NCI-H2227 (cell line): ENCODE measurements around the gene FBXO21.
A peak's percentile ranks its signal among the peaks of the same experiment; 100 is the strongest.
"Not testable (repeated sequence)": the region's sequence is repeated elsewhere in the genome, so short reads cannot be mapped to it uniquely, and the experiment has no call there.

Experiments
- DNase-seq: peaks from one replicate; lab custom pipeline; 2025; ENCODE audit not compliant: unreplicated experiment; lab: John Stamatoyannopoulos, UW

Gene FBXO21

GRCh38 chr12:117190210-117190781 is at the start of gene FBXO21:
Gene FBXO21 (minus strand): TSS chr12:117190470. CDS start chr12:117190456, 14 bp downstream.
- DNase-seq: peak; percentile 97

DNA sequence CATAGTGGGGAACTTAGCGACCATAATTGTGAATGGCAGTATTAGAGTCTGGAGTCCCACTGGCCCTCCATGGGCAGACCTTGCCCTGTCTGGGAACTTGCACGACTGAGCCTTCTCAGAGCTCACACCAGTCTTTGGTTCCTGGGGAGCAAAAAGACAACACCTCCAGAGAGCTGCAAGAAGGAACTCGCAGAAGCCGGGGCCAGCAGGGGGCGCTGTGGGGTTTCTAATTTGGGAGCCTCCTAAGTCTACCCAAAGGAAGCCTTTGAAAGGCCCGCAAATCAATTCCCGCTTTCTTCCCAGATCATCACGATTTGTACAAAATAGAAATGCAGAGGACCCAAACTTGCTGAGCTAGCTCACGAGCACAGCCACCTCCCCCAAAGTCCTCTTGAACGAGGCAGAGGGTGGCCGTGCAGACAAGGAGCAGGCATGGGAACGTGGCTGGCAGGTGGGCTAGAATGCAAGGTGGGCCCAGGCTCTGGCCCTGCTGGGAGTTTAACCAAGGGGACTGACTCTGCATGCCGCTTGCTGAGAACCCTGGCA is 46.3 kb upstream of the FBXO21 start:
- DNase-seq: peak; percentile 84

GRCh38 chr12:117235261-117235660 is 45.0 kb upstream of the FBXO21 start:
- no peak for DNase-seq

GRCh38 chr12:117234441-117234840 is 44.2 kb upstream of the FBXO21 start:
- DNase-seq: no peak

DNA sequence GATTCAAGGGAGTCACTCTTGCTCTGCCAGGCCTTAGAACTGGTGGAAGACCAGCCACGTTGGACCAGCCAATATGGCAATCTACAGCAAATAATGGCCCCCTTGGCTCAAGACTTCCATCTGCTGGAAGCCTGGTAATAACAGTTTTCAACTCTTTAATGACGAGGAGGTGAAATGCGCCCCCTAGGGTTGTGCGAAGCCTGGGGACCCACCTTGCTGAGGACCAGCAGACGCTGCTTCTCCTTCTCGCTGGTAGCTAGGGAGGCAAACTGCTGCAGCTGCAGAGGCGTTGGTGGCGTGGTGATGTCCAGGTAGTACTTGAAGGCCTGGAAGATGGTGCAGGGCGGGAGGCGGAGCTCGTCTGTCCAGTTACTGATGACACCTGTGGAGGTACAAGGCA is 41.5 kb upstream of the FBXO21 start:
- peak; percentile 13 for DNase-seq

DNA sequence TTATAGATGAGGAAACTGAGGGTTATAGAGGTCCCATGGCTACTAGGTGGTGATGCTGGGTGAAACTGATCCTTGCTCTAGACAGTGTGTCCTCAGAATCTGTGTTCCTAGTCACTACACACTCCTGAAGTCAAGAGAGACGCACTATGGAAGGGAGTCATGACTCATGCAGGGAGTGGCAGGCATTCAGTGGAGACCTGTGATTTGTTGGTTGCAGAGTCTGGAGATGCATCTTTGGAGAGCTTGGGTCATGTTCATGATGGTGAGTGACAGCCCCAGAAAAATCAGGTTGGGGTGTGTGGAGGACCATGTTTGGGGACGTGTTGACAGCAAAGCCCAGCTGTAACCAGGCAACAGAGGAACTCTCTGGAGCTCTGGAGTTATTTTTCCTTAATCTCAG is 38.0 kb upstream of the FBXO21 start:
- DNase-seq: no peak

DNA sequence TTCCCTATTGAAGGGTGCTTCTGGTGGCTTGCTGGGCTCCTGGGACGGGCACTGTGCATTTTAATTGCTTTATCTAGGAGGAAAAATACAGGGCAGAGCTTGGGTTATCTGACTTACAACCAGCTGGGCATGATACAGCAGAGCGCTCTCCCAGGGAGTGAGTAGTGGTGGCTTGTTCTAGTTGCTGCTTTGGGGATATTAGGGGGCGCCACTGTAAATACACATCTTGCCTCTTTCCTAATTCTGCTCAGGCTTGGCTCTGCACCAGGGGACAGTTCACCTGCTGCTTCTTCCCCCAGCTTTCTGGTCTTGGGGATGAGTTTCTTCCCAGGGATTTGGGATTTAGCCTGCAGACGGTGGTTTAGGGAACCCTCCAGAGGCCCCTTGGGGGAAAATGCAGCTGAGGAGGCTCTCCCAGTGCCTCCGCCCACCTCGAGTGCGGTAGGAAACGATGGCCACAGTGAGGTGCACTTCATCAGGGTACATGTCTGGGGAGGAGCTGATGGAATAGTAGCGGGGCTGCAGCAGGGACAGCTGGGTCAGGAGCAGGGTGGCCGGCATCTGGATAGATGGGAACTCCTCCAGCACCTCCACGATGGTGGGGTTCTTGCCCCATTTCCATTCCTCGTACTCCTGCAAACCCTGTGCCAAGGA is 36.9 kb upstream of the FBXO21 start:
- DNase-seq: no peak

GRCh38 chr12:117226505-117226904 is 36.2 kb upstream of the FBXO21 start:
- DNase-seq: no peak

DNA sequence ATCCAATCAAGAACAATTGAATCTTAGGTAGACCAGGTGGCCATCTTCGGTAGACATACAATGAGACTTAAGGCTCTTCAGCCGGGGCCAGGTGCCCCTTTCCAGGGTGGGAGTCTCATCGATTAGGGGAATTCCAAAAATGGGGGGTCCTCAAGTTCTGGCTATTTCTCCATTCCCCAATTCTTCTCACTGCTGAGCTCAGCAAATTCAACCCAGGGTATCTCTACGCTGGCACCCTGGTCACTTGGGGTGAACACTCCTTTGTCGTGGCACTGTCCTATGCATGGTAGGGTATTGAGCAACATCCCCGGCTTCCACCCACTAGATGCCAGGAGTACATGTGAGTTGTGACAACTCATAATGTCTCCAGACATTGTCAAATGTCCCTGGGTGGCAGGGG is 34.9 kb upstream of the FBXO21 start:
- no peak for DNase-seq

GRCh38 chr12:117220947-117221346 is 30.7 kb upstream of the FBXO21 start:
- not testable (repeated sequence) for DNase-seq

DNA sequence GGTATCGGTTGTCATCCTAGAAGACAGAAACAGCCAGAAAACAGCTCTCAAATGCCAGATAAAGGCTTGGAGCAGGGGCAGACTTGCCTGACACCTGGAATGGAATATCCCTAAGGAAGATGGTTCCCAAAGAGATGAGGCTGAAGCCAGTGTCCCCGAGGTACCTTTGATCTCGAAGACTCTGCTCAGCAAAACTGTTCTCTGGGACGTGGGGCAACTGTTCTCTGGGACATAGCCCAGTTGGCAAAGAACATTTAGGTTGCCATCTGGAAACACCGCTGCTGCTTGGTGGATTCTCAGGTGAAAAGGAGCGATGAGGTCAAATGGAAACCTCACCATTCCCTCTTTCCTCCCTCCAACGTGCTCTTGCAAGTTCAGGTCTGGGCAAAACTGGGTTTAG is 27.9 kb upstream of the FBXO21 start:
- no peak for DNase-seq

DNA sequence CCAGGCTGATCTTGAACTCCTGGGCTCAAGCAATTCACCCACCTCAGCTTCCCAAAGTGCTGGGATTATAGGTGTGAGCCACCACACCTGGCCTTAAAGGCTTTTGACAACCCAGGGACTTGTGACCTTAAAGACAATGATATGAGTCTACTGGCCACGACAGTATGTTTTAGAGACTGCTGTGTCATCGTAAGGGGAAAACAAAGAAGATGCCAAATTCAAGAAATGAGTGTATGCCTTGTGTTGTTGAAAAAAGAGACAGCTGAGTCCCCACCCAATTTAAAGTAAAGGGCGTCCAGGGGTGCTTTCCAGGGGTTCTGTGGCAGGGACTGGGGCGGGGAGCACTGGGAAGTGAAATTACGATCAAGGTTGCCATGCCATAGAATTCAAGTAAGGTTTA is 26.4 kb upstream of the FBXO21 start:
- DNase-seq: no peak

DNA sequence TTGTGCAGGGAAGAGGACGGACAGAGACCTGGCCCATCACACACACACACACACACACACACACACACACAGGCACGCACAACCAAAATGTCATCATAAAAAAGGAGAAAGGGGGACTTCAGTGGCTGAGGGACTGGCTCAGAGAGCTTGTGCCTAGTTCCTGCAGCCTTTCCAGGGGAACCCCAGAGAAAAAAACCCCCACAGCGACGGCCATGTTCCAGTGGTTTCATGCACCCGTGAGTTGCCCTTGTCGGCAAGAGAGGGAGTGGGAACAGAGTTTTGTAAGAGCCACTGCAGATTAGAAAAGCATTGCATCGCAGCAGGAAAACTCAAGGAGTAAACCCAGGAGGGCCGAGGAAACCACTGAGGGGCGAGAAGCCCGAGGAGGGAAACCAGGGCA is 24.5 kb upstream of the FBXO21 start:
- no peak for DNase-seq

DNA sequence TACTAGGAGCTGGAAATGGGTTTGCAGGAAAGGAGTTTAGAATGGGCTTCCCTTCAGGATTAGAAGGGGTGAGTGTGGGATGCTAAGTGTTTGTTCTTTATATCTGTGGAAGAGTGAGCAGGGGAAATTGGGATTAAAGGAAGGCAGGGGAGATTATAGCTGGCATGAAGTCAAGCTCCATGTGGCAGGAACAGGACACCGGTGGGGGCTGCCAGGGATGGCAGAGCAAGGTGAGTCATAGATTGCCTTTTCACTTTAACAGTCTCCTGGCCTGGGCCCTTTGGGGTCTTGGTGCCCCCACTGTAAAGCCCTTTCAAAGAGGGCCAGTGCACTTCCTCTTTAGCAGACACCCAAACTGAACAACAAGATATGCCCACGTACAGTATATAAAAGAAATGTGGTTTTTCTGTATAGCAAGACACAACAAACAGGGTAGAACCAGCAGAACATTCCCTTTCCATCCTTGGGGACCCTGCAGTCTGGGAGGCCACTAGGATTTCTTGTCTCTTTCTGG is 23.1 kb upstream of the FBXO21 start:
- no peak for DNase-seq

- peak; percentile 84 for DNase-seq
Measured at GRCh38 chr12:117212563-117213190, 22.4 kb upstream of the FBXO21 start.

- no peak for DNase-seq
Measured at GRCh38 chr12:117210266-117210918, 20.1 kb upstream of the FBXO21 start.

- DNase-seq: no peak
Measured at GRCh38 chr12:117209626-117210025, 19.4 kb upstream of the FBXO21 start.

DNA sequence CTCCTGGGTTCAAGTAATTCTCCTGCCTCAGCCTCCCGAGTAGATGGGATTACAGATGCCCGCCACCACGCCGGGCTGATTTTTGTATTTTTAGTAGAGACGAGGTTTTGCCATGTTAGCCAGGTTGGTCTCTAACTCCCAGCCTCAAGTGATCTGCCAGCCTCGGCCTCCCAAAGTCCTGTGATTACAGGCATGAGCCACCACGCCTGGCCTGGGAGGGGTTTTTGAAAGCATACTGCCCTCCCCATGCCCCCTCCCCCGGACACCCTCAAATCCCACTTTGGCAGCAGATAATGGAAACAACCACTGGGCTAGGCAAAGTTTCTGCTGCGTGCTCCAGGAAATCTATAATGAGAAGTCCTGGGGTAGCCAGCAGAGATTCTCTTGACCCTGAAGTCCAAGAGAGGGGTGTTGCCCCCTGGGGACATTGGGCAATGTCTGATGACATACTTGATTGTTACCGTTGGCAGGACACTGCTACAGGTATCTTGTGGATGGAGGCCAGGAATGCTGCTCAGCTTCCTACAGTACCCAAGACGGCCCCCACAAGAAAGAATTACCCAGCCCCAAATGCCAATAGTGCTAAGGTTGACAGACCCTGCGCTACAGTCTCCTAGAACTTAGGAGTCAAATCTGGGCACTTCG is 18.7 kb upstream of the FBXO21 start:
- DNase-seq: no peak

DNA sequence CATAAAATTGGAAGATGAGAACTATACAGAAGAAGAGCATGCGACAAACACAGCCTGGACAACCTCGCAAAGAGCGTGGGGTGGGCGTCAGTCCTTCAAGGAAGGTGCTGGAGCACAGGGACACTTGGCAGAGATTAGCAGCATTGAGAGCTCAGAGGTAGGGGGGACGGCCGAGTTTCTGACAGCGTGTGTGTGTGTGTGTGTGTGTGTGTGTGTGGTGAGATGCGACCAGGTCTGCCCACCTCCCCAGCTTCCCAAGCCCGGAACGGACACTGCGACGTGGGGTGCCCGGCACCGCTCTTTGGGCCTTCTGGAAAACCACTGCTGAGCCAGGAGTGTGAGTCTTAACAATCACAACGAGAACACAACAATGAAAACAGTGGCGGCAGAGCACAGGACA is 17.9 kb upstream of the FBXO21 start:
- no peak for DNase-seq

- DNase-seq: no peak
Measured at GRCh38 chr12:117207675-117208074, 17.4 kb upstream of the FBXO21 start.

- DNase-seq: no peak
Measured at GRCh38 chr12:117202556-117202955, 12.3 kb upstream of the FBXO21 start.
